ENCODE results near the gene UMOD. TPM values are rescaled to one million over a fixed set of nuclear protein-coding genes. Genes with fewer than 3 reads are reported as not detected.

Gene UMOD
- total RNA-seq, 1 experiment from 2014 or later, result not detected

DNA sequence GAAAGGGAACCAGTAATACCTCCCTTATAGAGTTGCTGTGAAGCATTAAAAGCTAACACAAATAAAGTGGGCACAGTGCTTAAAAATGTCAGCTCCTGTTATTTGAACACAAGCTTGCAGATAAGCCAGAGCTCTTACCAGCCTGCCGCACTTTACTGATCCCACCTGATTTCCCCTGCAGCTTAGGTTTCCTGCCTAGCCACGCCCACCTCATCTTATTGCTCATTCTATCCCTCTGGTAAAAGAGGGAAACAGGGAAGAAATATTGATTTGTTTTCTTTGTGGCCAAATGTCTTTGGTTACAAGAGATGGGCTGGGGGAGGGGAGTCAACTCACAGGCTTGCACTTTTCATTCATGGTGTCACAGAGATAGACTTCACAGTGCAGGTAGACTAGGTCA, 15.6 kb downstream of the UMOD start:
- DNase-seq, result no peak
- H4K20me1 ChIP-seq (ENCODE audit: insufficient read depth), result no peaks in the 10 kb centered on the region
- no peak overlapping the region for H3K4me2 ChIP-seq
- no TSS peak for BruUV-seq (replicated peaks)
- H3F3A ChIP-seq (ENCODE audit: insufficient read depth, low read depth), result no peaks in the 10 kb centered on the region
- H3K27ac ChIP-seq, result no peak overlapping the region
- no peaks in the 10 kb centered on the region for H3K36me3 ChIP-seq (ENCODE audit: low read depth)
- H3K9me3 ChIP-seq (ENCODE audit: insufficient read depth, low read depth), result no peaks in the 10 kb centered on the region
- intact Hi-C loops (cut with micrococcal nuclease; ENCODE audit: unreplicated experiment), result no loop called here
- TF ChIP-seq EZH2 (IDR thresholded peaks at IDR 0.05; ENCODE audit: low read depth) (no peak), CTCF (conservative IDR thresholded peaks at IDR 0.05) (no peak)
- peaks cover 36% of the 10 kb centered on the region for H3K27me3 ChIP-seq (ENCODE audit: insufficient read depth, low read depth)
- no peak overlapping the region for H3K4me3 ChIP-seq
- ChIA-PET POLR2A (ENCODE audit: unreplicated experiment) (no interaction called here), CTCF (no interaction called here)
- H2AFZ ChIP-seq, result no peak overlapping the region
- no peaks in the 10 kb centered on the region for H3K79me2 ChIP-seq (ENCODE audit: low read depth)
- no peaks in the 10 kb centered on the region for H3K4me1 ChIP-seq (replicated peaks; ENCODE audit: insufficient read depth)
- no peaks in the 10 kb centered on the region for H3K9me2 ChIP-seq (ENCODE audit: insufficient read depth)

DNA sequence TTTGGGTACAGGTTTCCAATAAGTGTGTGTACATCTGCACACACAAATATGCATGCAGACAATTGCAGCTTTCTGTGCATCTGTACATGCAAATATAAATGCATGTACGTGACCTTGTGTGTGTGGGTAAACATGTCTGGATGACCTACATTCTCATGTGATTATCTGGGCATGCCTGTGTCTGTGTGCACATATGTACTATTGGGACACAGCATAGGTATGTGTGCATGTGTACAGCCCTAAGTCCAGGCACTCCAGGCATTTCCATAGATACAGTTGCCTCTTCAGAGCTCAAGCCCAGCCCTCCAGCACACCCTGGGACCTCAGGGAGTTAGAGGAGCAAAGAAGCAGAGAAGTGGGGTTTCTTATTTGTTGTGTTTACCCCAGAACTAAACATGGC, 18.1 kb downstream of the UMOD start:
- TF ChIP-seq CTCF (conservative IDR thresholded peaks at IDR 0.05) (no peak), EZH2 (IDR thresholded peaks at IDR 0.05; ENCODE audit: low read depth) (no peak)
- H3K4me1 ChIP-seq (replicated peaks; ENCODE audit: insufficient read depth), result no peaks in the 10 kb centered on the region
- intact Hi-C loops (cut with micrococcal nuclease; ENCODE audit: unreplicated experiment), result no loop called here
- peaks cover 35% of the 10 kb centered on the region for H3K27me3 ChIP-seq (ENCODE audit: insufficient read depth, low read depth)
- no peak for DNase-seq
- no peak overlapping the region for H3K27ac ChIP-seq
- no peaks in the 10 kb centered on the region for H4K20me1 ChIP-seq (ENCODE audit: insufficient read depth)
- no peaks in the 10 kb centered on the region for H3K79me2 ChIP-seq (ENCODE audit: low read depth)
- POLR2A ChIA-PET (ENCODE audit: unreplicated experiment), result no interaction called here
- no peak overlapping the region for H3K4me3 ChIP-seq
- no peak overlapping the region for H3K4me2 ChIP-seq
- CTCF ChIA-PET, result no interaction called here
- H2AFZ ChIP-seq, result no peak overlapping the region
- no peaks in the 10 kb centered on the region for H3K9me2 ChIP-seq (ENCODE audit: insufficient read depth)
- no peaks in the 10 kb centered on the region for H3K36me3 ChIP-seq (ENCODE audit: low read depth)
- H3K9me3 ChIP-seq (ENCODE audit: insufficient read depth, low read depth), result no peaks in the 10 kb centered on the region
- BruUV-seq (replicated peaks), result no TSS peak
- no peaks in the 10 kb centered on the region for H3F3A ChIP-seq (ENCODE audit: insufficient read depth, low read depth)

GRCh38 chr16:20333120-20333519, 19.4 kb downstream of the UMOD start:
- no peak for TF ChIP-seq EZH2 (IDR thresholded peaks at IDR 0.05; ENCODE audit: low read depth)
- no peak for TF ChIP-seq CTCF (conservative IDR thresholded peaks at IDR 0.05)
- Histone ChIP-seq H3K4me1 (replicated peaks; ENCODE audit: insufficient read depth) (no peaks in the 10 kb centered on the region), H3F3A (ENCODE audit: insufficient read depth, low read depth) (no peaks in the 10 kb centered on the region), H2AFZ (no peak overlapping the region), H3K4me3 (no peak overlapping the region), H3K9me2 (ENCODE audit: insufficient read depth) (no peaks in the 10 kb centered on the region), H4K20me1 (ENCODE audit: insufficient read depth) (no peaks in the 10 kb centered on the region), H3K4me2 (no peak overlapping the region), H3K36me3 (ENCODE audit: low read depth) (no peaks in the 10 kb centered on the region), H3K27me3 (ENCODE audit: insufficient read depth, low read depth) (peaks cover 25% of the 10 kb centered on the region), H3K9me3 (ENCODE audit: insufficient read depth, low read depth) (no peaks in the 10 kb centered on the region), H3K27ac (no peak overlapping the region), H3K79me2 (ENCODE audit: low read depth) (no peaks in the 10 kb centered on the region)
- intact Hi-C loops (cut with micrococcal nuclease; ENCODE audit: unreplicated experiment), result no loop called here
- BruUV-seq (replicated peaks), result no TSS peak
- no peak for DNase-seq
- POLR2A ChIA-PET (ENCODE audit: unreplicated experiment), result no interaction called here
- CTCF ChIA-PET, result no interaction called here
